Mesothelial cell of epicardium (in vitro differentiated cells): ENCODE measurements around the gene FIG4. TPM values are rescaled to one million over a fixed set of nuclear protein-coding genes. Genes with fewer than 3 reads are reported as not detected.

Experiments
- DNase-seq, 2 experiments: peaks; one replicate each; pipeline ENCODE4 v3.0.0; 2021; ENCODE audit warnings: low spot score in 2 of 2; ENCODE audit not compliant: unreplicated experiment in 2 of 2
- H3K27ac Mint-ChIP-seq: 2 replicates; pipeline ENCODE4 v1.8.0; 2021; ENCODE audit warnings: mixed read lengths
- H3K27me3 Mint-ChIP-seq: 2 replicates; pipeline ENCODE4 v1.8.0; 2021; ENCODE audit warnings: low read depth, mixed read lengths
- H3K36me3 Mint-ChIP-seq: 2 replicates; pipeline ENCODE4 v1.8.0; 2021; ENCODE audit warnings: mixed read lengths
- H3K4me1 Mint-ChIP-seq: 2 replicates; pipeline ENCODE4 v1.8.0; 2021; ENCODE audit warnings: mixed read lengths
- H3K4me3 Mint-ChIP-seq: 2 replicates; pipeline ENCODE4 v1.8.0; 2021; ENCODE audit warnings: mild to moderate bottlenecking, moderate library complexity, mixed read lengths
- H3K9me3 Mint-ChIP-seq: 2 replicates; pipeline ENCODE4 v1.8.0; 2021; ENCODE audit warnings: mixed read lengths
- CTCF ChIP-seq: fragments of 200-600 bp; sonication (generic); IDR thresholded peaks from one replicate; pipeline ENCODE4 v1.5.0; 2021; ENCODE audit warnings: antibody characterized with exemption; ENCODE audit not compliant: unreplicated experiment
- total RNA-seq: library from RNA; stranded (reverse); gene quantifications from 3 replicates; pipeline ENCODE4 v1.2.1, GENCODE V29; 2021

Gene FIG4
- total RNA-seq, 1 donor from 2014 or later = 28.3 TPM

GRCh38 chr6:109690373-109690736 lies 741 bp upstream of the FIG4 start:
- peak in 1 of 2 experiments; percentile 72 for DNase-seq
- TF ChIP-seq CTCF = no peak
- Mint-ChIP-seq H3K4me1 (peaks cover 21% of the 10 kb centered on the region), H3K9me3 (no peaks in the 10 kb centered on the region), H3K27me3 (peaks cover 14% of the 10 kb centered on the region), H3K27ac (peak overlapping the region; percentile 91), H3K4me3 (peak overlapping the region; percentile 85), H3K36me3 (no peaks in the 10 kb centered on the region)

- no peak for TF ChIP-seq CTCF
- H3K4me1 Mint-ChIP-seq = peaks cover 21% of the 10 kb centered on the region
- H3K36me3 Mint-ChIP-seq = peaks cover 11% of the 10 kb centered on the region
- peaks cover 14% of the 10 kb centered on the region for H3K27me3 Mint-ChIP-seq
- no peak for DNase-seq
- H3K4me3 Mint-ChIP-seq = no peak overlapping the region
- H3K27ac Mint-ChIP-seq = no peak overlapping the region
- peaks cover 9% of the 10 kb centered on the region for H3K9me3 Mint-ChIP-seq
Measured at GRCh38 chr6:109693111-109693510, 2.0 kb downstream of the FIG4 start.

- H3K4me1 Mint-ChIP-seq = peaks cover 13% of the 10 kb centered on the region
- H3K27me3 Mint-ChIP-seq = no peaks in the 10 kb centered on the region
- no peak overlapping the region for H3K4me3 Mint-ChIP-seq
- DNase-seq = no peak
- no peak for TF ChIP-seq CTCF
- H3K9me3 Mint-ChIP-seq = peaks cover 9% of the 10 kb centered on the region
- H3K36me3 Mint-ChIP-seq = peaks cover 11% of the 10 kb centered on the region
- H3K27ac Mint-ChIP-seq = no peak overlapping the region
Measured at GRCh38 chr6:109695468-109695867, 4.4 kb downstream of the FIG4 start.

- H3K27ac Mint-ChIP-seq = no peak overlapping the region
- peaks cover 11% of the 10 kb centered on the region for H3K36me3 Mint-ChIP-seq
- DNase-seq = no peak
- H3K9me3 Mint-ChIP-seq = peaks cover 9% of the 10 kb centered on the region
- no peak for TF ChIP-seq CTCF
- peaks cover 13% of the 10 kb centered on the region for H3K4me1 Mint-ChIP-seq
- H3K4me3 Mint-ChIP-seq = no peak overlapping the region
- no peaks in the 10 kb centered on the region for H3K27me3 Mint-ChIP-seq
Measured at GRCh38 chr6:109696355-109696754, 5.3 kb downstream of the FIG4 start.

- no peak for DNase-seq
- Mint-ChIP-seq H3K9me3 (peaks cover 5% of the 10 kb centered on the region), H3K36me3 (peaks cover 4% of the 10 kb centered on the region), H3K27me3 (no peaks in the 10 kb centered on the region), H3K27ac (no peak overlapping the region), H3K4me3 (no peak overlapping the region), H3K4me1 (peaks cover 8% of the 10 kb centered on the region)
- no peak for TF ChIP-seq CTCF
Measured at GRCh38 chr6:109701221-109701620, 10.1 kb downstream of the FIG4 start.

- Mint-ChIP-seq H3K4me1 (peaks cover 8% of the 10 kb centered on the region), H3K9me3 (no peaks in the 10 kb centered on the region), H3K27ac (no peak overlapping the region), H3K36me3 (no peaks in the 10 kb centered on the region), H3K4me3 (no peak overlapping the region), H3K27me3 (no peaks in the 10 kb centered on the region)
- no peak for TF ChIP-seq CTCF
- no peak for DNase-seq
Measured at GRCh38 chr6:109701774-109702173, 10.7 kb downstream of the FIG4 start.
